Measurements from ENCODE around the gene VBP1. TPM values are rescaled to one million over a fixed set of nuclear protein-coding genes. Genes with fewer than 3 reads are reported as not detected.

VBP1 gene
- total RNA-seq, 1 experiment from 2014 or later = 77.3 TPM

- H4K20me1 ChIP-seq (ENCODE audit: insufficient read depth) = no peaks in the 10 kb centered on the region
- DNase-seq (ENCODE audit: low read depth, low spot score) (no peak), ATAC-seq (no peak)
- no peaks in the 10 kb centered on the region for H3K4me1 ChIP-seq (ENCODE audit: control insufficient read depth in 1 of 2, insufficient read depth in 2 of 2, low read length in 2 of 2)
- ChIA-PET POLR2A (no interaction called here), RAD21 (ENCODE audit: low non-redundant PET in 1 of 2, low total read pairs in 2 of 2, uncharacterized antibody in 2 of 2, unreplicated experiment in 2 of 2) (no interaction called here), CTCF (no interaction called here)
- H3K4me2 ChIP-seq (ENCODE audit: low read length) = no peak overlapping the region
- H3K79me2 ChIP-seq (ENCODE audit: insufficient read depth, low read length) = no peaks in the 10 kb centered on the region
- TF ChIP-seq YY1 (IDR thresholded peaks at IDR 0.05; ENCODE audit: extremely low read depth, insufficient replicate concordance, low read depth, low read length) (no peak), RAD21 (IDR thresholded peaks at IDR 0.05; ENCODE audit: low read depth) (no peak), REST (IDR thresholded peaks at IDR 0.05; ENCODE audit: low read depth) (no peak), ZNF274 (IDR thresholded peaks at IDR 0.05; ENCODE audit: low read depth, low read length) (no peak), FOSL1 (IDR thresholded peaks at IDR 0.05; ENCODE audit: low read depth) (no peak), JUND (IDR thresholded peaks at IDR 0.05) (no peak), CBX3 (IDR thresholded peaks at IDR 0.05; ENCODE audit: low read depth) (no peak), EZH2 (IDR thresholded peaks at IDR 0.05) (no peak), SIN3A (IDR thresholded peaks at IDR 0.05; ENCODE audit: low read depth) (no peak)
- TF ChIP-seq, protein P1, sequence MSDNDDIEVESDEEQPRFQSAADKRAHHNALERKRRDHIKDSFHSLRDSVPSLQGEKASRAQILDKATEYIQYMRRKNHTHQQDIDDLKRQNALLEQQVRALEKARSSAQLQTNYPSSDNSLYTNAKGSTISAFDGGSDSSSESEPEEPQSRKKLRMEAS (IDR thresholded peaks at IDR 0.05) = no peak
- H3K36me3 ChIP-seq (ENCODE audit: control insufficient read depth in 1 of 2, insufficient read depth in 2 of 2, low read length in 2 of 2) = no peaks in the 10 kb centered on the region
- intact Hi-C loops (cut with micrococcal nuclease) = no loop called here
- H2AFZ ChIP-seq (ENCODE audit: low read depth, low read length, poor library complexity, severe bottlenecking) = no peak overlapping the region
- H3K9me2 ChIP-seq (ENCODE audit: insufficient read depth) = no peaks in the 10 kb centered on the region
- no TSS peak for BruUV-seq (replicated peaks)
- no peak overlapping the region for H3K4me3 ChIP-seq (replicated peaks in 1 of 2; ENCODE audit: low read depth in 1 of 2, low read length in 2 of 2)
- no peak overlapping the region for H3K27ac ChIP-seq (ENCODE audit: low read depth, low read length)
- no peaks in the 10 kb centered on the region for H3K27me3 ChIP-seq (ENCODE audit: insufficient read depth, low read length)
- no peaks in the 10 kb centered on the region for H3K9me3 ChIP-seq (ENCODE audit: control insufficient read depth in 1 of 2, insufficient read depth in 1 of 2, low read depth in 1 of 2, low read length in 2 of 2)
- H3K9ac ChIP-seq (ENCODE audit: low read length) = no peak overlapping the region
Measured at GRCh38 chrX:155259752-155260151, 43.5 kb downstream of the VBP1 start.
